ENCODE data around the gene STOML1. TPM values are rescaled to one million over a fixed set of nuclear protein-coding genes. Genes with fewer than 3 reads are reported as not detected.
A peak's percentile ranks its signal among the peaks of the same experiment; 100 is the strongest.

STOML1 gene
- total and polyA plus RNA-seq, 2 experiments from 2014 or later: 2.3 to 2.4 TPM

DNA sequence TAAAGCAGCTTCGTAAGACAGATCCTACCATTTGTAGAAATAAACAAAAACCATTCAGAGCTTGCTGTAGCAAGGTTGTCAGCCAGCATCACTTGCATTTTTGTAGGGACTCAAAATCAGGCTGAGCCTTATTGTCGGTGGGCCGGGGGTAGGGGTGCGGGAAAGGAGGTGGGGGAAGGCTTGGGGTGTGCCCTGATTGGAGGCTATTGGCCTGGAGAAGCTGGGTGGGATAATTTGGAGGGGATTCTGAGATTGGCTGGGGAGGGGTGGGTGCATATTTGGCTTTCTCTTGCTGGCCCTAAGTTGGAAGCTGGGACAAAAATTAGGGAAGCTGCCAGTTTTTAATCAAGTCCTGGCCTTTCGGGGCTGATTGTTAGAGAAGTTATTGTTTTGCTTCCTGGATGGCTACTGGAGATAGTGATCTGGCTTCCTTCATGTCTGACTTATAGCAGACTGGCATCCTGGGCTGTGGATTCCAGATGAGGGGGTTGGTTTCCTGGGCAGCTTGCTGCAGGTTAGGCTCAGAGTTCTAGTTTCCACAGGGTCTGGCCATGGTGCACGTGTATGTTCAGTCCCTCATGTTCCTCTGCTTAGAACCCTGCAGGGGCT is 22.8 kb downstream of the STOML1 start:
- Histone ChIP-seq H3K9me2 (ENCODE audit: insufficient read depth) (no peaks in the 10 kb centered on the region), H3K79me2 (replicated peaks; ENCODE audit: insufficient read depth) (no peaks in the 10 kb centered on the region), H2AFZ (peak overlapping the region; percentile 43; the same call in 1 of the 2 replicates), H4K20me1 (replicated peaks; ENCODE audit: insufficient read depth) (no peaks in the 10 kb centered on the region), H3K27me3 (ENCODE audit: insufficient read depth) (peaks cover 3% of the 10 kb centered on the region; the same call in 1 of the 2 replicates), H3K27ac (ENCODE audit: low read depth) (no peak overlapping the region), H3K36me3 (ENCODE audit: insufficient read depth) (no peaks in the 10 kb centered on the region), H3F3A (replicated peaks; ENCODE audit: low read depth) (no peaks in the 10 kb centered on the region), H3K4me1 (ENCODE audit: insufficient read depth) (peaks cover 34% of the 10 kb centered on the region), H3K4me3 (no peak overlapping the region), H3K4me2 (no peak overlapping the region)
- ATAC-seq (no peak), DNase-seq (ENCODE audit: low spot score) (no peak)
- Mint-ChIP-seq H3K27ac (no peak overlapping the region), H3K4me3 (no peak overlapping the region), H3K27me3 (ENCODE audit: insufficient read depth, low read depth, poor library complexity) (peaks cover 6% of the 10 kb centered on the region), H3K36me3 (ENCODE audit: low read depth) (no peaks in the 10 kb centered on the region; the same call in 2 of the 3 replicates), H3K9me3 (peaks cover 1% of the 10 kb centered on the region; the same call in 1 of the 3 replicates), H3K4me1 (peaks cover 39% of the 10 kb centered on the region)
- TF ChIP-seq ZNF114 (CRISPR knock-in tag; IDR thresholded peaks at IDR 0.05): no peak
- TF ChIP-seq JUNB (IDR thresholded peaks at IDR 0.05; ENCODE audit: unreplicated experiment): no peak
- TF ChIP-seq NANOG (IDR thresholded peaks at IDR 0.05; ENCODE audit: borderline replicate concordance): no peak
- TF ChIP-seq, protein P1, sequence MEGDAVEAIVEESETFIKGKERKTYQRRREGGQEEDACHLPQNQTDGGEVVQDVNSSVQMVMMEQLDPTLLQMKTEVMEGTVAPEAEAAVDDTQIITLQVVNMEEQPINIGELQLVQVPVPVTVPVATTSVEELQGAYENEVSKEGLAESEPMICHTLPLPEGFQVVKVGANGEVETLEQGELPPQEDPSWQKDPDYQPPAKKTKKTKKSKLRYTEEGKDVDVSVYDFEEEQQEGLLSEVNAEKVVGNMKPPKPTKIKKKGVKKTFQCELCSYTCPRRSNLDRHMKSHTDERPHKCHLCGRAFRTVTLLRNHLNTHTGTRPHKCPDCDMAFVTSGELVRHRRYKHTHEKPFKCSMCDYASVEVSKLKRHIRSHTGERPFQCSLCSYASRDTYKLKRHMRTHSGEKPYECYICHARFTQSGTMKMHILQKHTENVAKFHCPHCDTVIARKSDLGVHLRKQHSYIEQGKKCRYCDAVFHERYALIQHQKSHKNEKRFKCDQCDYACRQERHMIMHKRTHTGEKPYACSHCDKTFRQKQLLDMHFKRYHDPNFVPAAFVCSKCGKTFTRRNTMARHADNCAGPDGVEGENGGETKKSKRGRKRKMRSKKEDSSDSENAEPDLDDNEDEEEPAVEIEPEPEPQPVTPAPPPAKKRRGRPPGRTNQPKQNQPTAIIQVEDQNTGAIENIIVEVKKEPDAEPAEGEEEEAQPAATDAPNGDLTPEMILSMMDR (conservative IDR thresholded peaks at IDR 0.05; ENCODE audit: low read depth in 2 of 2): no peak
- no peak for TF ChIP-seq CREB1 (CRISPR knock-in tag; IDR thresholded peaks at IDR 0.05; ENCODE audit: low read depth)
- TF ChIP-seq, protein P2, sequence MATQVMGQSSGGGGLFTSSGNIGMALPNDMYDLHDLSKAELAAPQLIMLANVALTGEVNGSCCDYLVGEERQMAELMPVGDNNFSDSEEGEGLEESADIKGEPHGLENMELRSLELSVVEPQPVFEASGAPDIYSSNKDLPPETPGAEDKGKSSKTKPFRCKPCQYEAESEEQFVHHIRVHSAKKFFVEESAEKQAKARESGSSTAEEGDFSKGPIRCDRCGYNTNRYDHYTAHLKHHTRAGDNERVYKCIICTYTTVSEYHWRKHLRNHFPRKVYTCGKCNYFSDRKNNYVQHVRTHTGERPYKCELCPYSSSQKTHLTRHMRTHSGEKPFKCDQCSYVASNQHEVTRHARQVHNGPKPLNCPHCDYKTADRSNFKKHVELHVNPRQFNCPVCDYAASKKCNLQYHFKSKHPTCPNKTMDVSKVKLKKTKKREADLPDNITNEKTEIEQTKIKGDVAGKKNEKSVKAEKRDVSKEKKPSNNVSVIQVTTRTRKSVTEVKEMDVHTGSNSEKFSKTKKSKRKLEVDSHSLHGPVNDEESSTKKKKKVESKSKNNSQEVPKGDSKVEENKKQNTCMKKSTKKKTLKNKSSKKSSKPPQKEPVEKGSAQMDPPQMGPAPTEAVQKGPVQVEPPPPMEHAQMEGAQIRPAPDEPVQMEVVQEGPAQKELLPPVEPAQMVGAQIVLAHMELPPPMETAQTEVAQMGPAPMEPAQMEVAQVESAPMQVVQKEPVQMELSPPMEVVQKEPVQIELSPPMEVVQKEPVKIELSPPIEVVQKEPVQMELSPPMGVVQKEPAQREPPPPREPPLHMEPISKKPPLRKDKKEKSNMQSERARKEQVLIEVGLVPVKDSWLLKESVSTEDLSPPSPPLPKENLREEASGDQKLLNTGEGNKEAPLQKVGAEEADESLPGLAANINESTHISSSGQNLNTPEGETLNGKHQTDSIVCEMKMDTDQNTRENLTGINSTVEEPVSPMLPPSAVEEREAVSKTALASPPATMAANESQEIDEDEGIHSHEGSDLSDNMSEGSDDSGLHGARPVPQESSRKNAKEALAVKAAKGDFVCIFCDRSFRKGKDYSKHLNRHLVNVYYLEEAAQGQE (IDR thresholded peaks at IDR 0.05; ENCODE audit: unreplicated experiment): no peak
- TF ChIP-seq, protein P3, sequence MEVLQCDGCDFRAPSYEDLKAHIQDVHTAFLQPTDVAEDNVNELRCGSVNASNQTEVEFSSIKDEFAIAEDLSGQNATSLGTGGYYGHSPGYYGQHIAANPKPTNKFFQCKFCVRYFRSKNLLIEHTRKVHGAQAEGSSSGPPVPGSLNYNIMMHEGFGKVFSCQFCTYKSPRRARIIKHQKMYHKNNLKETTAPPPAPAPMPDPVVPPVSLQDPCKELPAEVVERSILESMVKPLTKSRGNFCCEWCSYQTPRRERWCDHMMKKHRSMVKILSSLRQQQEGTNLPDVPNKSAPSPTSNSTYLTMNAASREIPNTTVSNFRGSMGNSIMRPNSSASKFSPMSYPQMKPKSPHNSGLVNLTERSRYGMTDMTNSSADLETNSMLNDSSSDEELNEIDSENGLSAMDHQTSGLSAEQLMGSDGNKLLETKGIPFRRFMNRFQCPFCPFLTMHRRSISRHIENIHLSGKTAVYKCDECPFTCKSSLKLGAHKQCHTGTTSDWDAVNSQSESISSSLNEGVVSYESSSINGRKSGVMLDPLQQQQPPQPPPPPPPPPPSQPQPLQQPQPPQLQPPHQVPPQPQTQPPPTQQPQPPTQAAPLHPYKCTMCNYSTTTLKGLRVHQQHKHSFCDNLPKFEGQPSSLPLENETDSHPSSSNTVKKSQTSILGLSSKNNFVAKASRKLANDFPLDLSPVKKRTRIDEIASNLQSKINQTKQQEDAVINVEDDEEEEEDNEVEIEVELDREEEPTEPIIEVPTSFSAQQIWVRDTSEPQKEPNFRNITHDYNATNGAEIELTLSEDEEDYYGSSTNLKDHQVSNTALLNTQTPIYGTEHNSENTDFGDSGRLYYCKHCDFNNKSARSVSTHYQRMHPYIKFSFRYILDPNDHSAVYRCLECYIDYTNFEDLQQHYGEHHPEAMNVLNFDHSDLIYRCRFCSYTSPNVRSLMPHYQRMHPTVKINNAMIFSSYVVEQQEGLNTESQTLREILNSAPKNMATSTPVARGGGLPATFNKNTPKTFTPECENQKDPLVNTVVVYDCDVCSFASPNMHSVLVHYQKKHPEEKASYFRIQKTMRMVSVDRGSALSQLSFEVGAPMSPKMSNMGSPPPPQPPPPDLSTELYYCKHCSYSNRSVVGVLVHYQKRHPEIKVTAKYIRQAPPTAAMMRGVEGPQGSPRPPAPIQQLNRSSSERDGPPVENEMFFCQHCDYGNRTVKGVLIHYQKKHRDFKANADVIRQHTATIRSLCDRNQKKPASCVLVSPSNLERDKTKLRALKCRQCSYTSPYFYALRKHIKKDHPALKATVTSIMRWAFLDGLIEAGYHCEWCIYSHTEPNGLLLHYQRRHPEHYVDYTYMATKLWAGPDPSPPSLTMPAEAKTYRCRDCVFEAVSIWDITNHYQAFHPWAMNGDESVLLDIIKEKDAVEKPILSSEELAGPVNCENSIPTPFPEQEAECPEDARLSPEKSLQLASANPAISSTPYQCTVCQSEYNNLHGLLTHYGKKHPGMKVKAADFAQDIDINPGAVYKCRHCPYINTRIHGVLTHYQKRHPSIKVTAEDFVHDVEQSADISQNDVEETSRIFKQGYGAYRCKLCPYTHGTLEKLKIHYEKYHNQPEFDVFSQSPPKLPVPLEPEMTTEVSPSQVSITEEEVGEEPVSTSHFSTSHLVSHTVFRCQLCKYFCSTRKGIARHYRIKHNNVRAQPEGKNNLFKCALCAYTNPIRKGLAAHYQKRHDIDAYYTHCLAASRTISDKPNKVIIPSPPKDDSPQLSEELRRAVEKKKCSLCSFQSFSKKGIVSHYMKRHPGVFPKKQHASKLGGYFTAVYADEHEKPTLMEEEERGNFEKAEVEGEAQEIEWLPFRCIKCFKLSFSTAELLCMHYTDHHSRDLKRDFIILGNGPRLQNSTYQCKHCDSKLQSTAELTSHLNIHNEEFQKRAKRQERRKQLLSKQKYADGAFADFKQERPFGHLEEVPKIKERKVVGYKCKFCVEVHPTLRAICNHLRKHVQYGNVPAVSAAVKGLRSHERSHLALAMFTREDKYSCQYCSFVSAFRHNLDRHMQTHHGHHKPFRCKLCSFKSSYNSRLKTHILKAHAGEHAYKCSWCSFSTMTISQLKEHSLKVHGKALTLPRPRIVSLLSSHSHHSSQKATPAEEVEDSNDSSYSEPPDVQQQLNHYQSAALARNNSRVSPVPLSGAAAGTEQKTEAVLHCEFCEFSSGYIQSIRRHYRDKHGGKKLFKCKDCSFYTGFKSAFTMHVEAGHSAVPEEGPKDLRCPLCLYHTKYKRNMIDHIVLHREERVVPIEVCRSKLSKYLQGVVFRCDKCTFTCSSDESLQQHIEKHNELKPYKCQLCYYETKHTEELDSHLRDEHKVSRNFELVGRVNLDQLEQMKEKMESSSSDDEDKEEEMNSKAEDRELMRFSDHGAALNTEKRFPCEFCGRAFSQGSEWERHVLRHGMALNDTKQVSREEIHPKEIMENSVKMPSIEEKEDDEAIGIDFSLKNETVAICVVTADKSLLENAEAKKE (CRISPR knock-in tag; IDR thresholded peaks at IDR 0.05): no peak
- TF ChIP-seq, protein P4, sequence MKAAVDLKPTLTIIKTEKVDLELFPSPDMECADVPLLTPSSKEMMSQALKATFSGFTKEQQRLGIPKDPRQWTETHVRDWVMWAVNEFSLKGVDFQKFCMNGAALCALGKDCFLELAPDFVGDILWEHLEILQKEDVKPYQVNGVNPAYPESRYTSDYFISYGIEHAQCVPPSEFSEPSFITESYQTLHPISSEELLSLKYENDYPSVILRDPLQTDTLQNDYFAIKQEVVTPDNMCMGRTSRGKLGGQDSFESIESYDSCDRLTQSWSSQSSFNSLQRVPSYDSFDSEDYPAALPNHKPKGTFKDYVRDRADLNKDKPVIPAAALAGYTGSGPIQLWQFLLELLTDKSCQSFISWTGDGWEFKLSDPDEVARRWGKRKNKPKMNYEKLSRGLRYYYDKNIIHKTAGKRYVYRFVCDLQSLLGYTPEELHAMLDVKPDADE (IDR thresholded peaks at IDR 0.05): no peak
- no peak for TF ChIP-seq EZH2 (IDR thresholded peaks at IDR 0.05; ENCODE audit: low read depth, unreplicated experiment)
- TF ChIP-seq ZNF331 (CRISPR knock-in tag; IDR thresholded peaks at IDR 0.05; ENCODE audit: low read depth): no peak
- no peak for TF ChIP-seq EZH2phosphoT487 (IDR thresholded peaks at IDR 0.05; ENCODE audit: unreplicated experiment)
- no peak for TF ChIP-seq STAT1 (IDR thresholded peaks at IDR 0.05; ENCODE audit: unreplicated experiment)
- no peak for TF ChIP-seq POLR2AphosphoS5 (IDR thresholded peaks at IDR 0.05; ENCODE audit: low read depth)
